Right lobe of liver (tissue), 6 donors: ENCODE results near the gene PEX12. TPM values are rescaled to one million over a fixed set of nuclear protein-coding genes. Genes with fewer than 3 reads are reported as not detected.
A peak's percentile ranks its signal among the peaks of the same experiment; 100 is the strongest.

Source experiments
- ATAC-seq, 4 donors: fragments of 200-7000 bp; cut with Tn5 transposase; one replicate each; pipeline ENCODE4 v1.9.1; 2020; ENCODE audit warnings: mild to moderate bottlenecking in 4 of 4, moderate library complexity in 4 of 4
- DNase-seq, 3 donors: peaks; one replicate each; pipeline ENCODE4 v3.0.0-alpha.2; 2020
- H3K27ac ChIP-seq, 3 donors: fragments of 200-600 bp; one replicate each; pipeline ENCODE4 v1.8.0; 2022
- H3K27me3 ChIP-seq, 2 donors: fragments of 200-600 bp; one replicate each; pipeline ENCODE4 v1.8.0; 2022
- H3K36me3 ChIP-seq, 4 donors: fragments of 200-600 bp; sonication (generic) in 1 of 4; one replicate each; pipeline versions ENCODE4 v1.5.1 to v1.8.0; 2017 to 2022; ENCODE audit warnings: control low read depth in 1 of 4
- H3K4me1 ChIP-seq, 4 donors: fragments of 200-600 bp; sonication (generic) in 1 of 4; one replicate each; pipeline versions ENCODE4 v1.5.1 to v1.8.0; 2017 to 2022; ENCODE audit warnings: control low read depth in 1 of 4
- H3K4me3 ChIP-seq, 3 donors: fragments of 200-600 bp; one replicate each; pipeline ENCODE4 v1.8.0; 2022
- H3K9me3 ChIP-seq, 4 donors: fragments of 200-600 bp; sonication (generic) in 1 of 4; one replicate each; pipeline versions ENCODE4 v1.5.1 to v1.8.0; 2017 to 2022; ENCODE audit warnings: control low read depth in 1 of 4
- CTCF ChIP-seq, 4 donors: fragments of 200-600 bp in 3 of 4; fragments of 450-650 bp in 1 of 4; IDR thresholded peaks; one replicate each; pipeline versions ENCODE4 v1.5.1 to v1.8.0; 2016 to 2022; ENCODE audit warnings: antibody characterized with exemption in 4 of 4, mild to moderate bottlenecking in 2 of 4
- POLR2A ChIP-seq: fragments of 450-650 bp; IDR thresholded peaks from one replicate; pipeline ENCODE4 v1.6.1; 2017; ENCODE audit warnings: antibody characterized with exemption, mild to moderate bottlenecking
- WGBS: methylation state at CpG from one replicate; pipeline ENCODE4 v1.1.6; 2018; ENCODE audit warnings: low coverage, low lambda C conversion rate; ENCODE audit not compliant: insufficient coverage; ENCODE audit errors: missing lambda C conversion rate; 5-methylcytosine and 5-hydroxymethylcytosine counted together
- intact Hi-C, 2 donors: fragments of 100-400 bp; cut with DNase I; formaldehyde crosslinking; loops; one replicate each; pipeline versions ENCODE4 v1.11.2 to v1.14.1; 2022
- total RNA-seq, 6 experiments: library from RNA; depleted of rRNA in 2 of 6; stranded (reverse); fragments of >200 nt in 2 of 6; fragmentation: NEBNext Ultra II Directional in 3 of 6; extraction: Animal tissue kit (Norgen Biotek cat#: 25700) in 3 of 6; gene quantifications; one replicate each; pipeline versions ENCODE4 v1.1.0 to v1.2.4, GENCODE V29; 2016 to 2023
- donor health status: DM: no; HTN: yes; CAD: no.
- donor health status: DM: no; HTN: no; CAD: no.
- donor health status: DM: no; HTN: no; CAD: no.
- donor health status: DM: no; HTN: yes; CAD: no.
- donor health status: DM: no; HTN: yes; CAD: no.

PEX12 gene
- total RNA-seq, 6 experiments from 2014 or later, result 2.9 to 6.4 (median 4.3) TPM

DNA sequence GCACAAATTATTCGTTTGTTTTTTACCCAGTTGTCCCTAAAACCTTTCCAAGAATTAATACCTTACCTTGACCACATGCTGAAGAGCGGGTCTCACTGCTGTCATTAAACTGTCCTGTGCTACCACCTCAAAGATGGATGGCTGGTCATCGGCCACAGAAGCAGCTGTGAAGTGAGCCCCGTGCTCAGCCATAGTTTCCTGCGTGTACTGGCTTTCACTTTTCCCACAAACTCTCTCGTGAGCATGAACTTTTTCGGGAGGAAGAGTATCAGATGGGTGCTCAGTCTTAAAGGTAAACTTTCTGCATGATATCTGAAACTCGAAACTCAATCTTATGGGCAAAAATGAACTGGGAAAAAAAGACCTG is 558 bp downstream of the PEX12 start:
- H3K4me3 ChIP-seq, result peak overlapping the region; percentile 65 to 87 (median 81)
- TF ChIP-seq CTCF (IDR thresholded peaks at IDR 0.05) (no peak), POLR2A (no peak)
- DNase-seq, result no peak

GRCh38 chr17:35575759-35576158 is 2.6 kb downstream of the PEX12 start:
- Histone ChIP-seq H3K4me3 (no peak overlapping the region), H3K4me1 (peaks cover 0 to 10% (median 3%) of the 10 kb centered on the region in 4 donors), H3K9me3 (no peaks in the 10 kb centered on the region), H3K27me3 (no peaks in the 10 kb centered on the region), H3K27ac (no peak overlapping the region), H3K36me3 (peaks cover 0 to 4% (median under 1%) of the 10 kb centered on the region in 4 donors)
- DNase-seq (no peak), ATAC-seq (no peak)
- intact Hi-C loops, result no loop called here
- no peak for TF ChIP-seq POLR2A
- no peak for TF ChIP-seq CTCF (IDR thresholded peaks at IDR 0.05)
- no CpG with 5 or more reads among the region's 3 CpGs for WGBS

More for the DNA sequence above, 558 bp downstream of the PEX12 start:
- Histone ChIP-seq H3K27ac (peak overlapping the region; percentile 80 to 85 (median 84)), H3K36me3 (peaks cover 0 to 4% (median under 1%) of the 10 kb centered on the region in 4 donors), H3K9me3 (no peaks in the 10 kb centered on the region), H3K4me1 (peaks cover 0 to 10% (median 3%) of the 10 kb centered on the region in 4 donors), H3K27me3 (no peaks in the 10 kb centered on the region)
- 6% methylated on average over 8 of the region's 8 CpGs for WGBS
- peak; percentile 10 to 42 (median 28) for ATAC-seq
- intact Hi-C loops, result no loop called here

GRCh38 chr17:35569405-35569804 is 9.0 kb downstream of the PEX12 start:
- no peaks in the 10 kb centered on the region for H3K27me3 ChIP-seq
- no peak for ATAC-seq
- H3K27ac ChIP-seq, result no peak overlapping the region
- H3K4me1 ChIP-seq, result peaks cover 0 to 16% (median 6%) of the 10 kb centered on the region in 4 donors
- H3K36me3 ChIP-seq, result no peaks in the 10 kb centered on the region
- intact Hi-C loops, result no loop called here
- no peaks in the 10 kb centered on the region for H3K9me3 ChIP-seq
- no peak overlapping the region for H3K4me3 ChIP-seq
- no peak for TF ChIP-seq POLR2A
- no peak for TF ChIP-seq CTCF (IDR thresholded peaks at IDR 0.05)
- DNase-seq, result no peak
- WGBS, result 88% methylated on average over 2 of the region's 2 CpGs

- Histone ChIP-seq H3K27me3 (no peaks in the 10 kb centered on the region), H3K27ac (peak overlapping the region in 1 of 3 donors; percentile 46)
- DNase-seq, result no peak
These were observed 9.8 kb downstream of the PEX12 start for GRCh38 chr17:35568561-35568960.

More at GRCh38 chr17:35568561-35568960, 9.8 kb downstream of the PEX12 start:
- ATAC-seq, result peak in 3 of 4 donors; percentile 8 to 30 (median 18)
- no peak for TF ChIP-seq CTCF (IDR thresholded peaks at IDR 0.05)
- TF ChIP-seq POLR2A, result no peak
- Histone ChIP-seq H3K4me3 (peak overlapping the region; percentile 48 to 84 (median 69)), H3K36me3 (no peaks in the 10 kb centered on the region), H3K9me3 (no peaks in the 10 kb centered on the region), H3K4me1 (peaks cover 0 to 16% (median 6%) of the 10 kb centered on the region in 4 donors)
- WGBS, result 19% methylated on average over 12 of the region's 15 CpGs
- intact Hi-C loops, result no loop called here
